AG10803 (cell line): ENCODE data around the gene ADAMTS2.
A peak's percentile ranks its signal among the peaks of the same experiment; 100 is the strongest.

Experiments
- DNase-seq: peaks from one replicate; pipeline ENCODE4 v3.0.0; 2010; ENCODE audit warnings: low read depth
- H3K4me3 ChIP-seq: 2 replicates; pipeline ENCODE4 v1.5.1; 2011; ENCODE audit warnings: mild to moderate bottlenecking, low read length, control low read depth
- TF ChIP-seq, protein P1 (sequence below): conservative IDR thresholded peaks from 2 replicates; pipeline ENCODE4 v1.5.1; 2011; ENCODE audit warnings: mild to moderate bottlenecking, low read length, control low read depth, inconsistent platforms

The ADAMTS2 gene

DNA sequence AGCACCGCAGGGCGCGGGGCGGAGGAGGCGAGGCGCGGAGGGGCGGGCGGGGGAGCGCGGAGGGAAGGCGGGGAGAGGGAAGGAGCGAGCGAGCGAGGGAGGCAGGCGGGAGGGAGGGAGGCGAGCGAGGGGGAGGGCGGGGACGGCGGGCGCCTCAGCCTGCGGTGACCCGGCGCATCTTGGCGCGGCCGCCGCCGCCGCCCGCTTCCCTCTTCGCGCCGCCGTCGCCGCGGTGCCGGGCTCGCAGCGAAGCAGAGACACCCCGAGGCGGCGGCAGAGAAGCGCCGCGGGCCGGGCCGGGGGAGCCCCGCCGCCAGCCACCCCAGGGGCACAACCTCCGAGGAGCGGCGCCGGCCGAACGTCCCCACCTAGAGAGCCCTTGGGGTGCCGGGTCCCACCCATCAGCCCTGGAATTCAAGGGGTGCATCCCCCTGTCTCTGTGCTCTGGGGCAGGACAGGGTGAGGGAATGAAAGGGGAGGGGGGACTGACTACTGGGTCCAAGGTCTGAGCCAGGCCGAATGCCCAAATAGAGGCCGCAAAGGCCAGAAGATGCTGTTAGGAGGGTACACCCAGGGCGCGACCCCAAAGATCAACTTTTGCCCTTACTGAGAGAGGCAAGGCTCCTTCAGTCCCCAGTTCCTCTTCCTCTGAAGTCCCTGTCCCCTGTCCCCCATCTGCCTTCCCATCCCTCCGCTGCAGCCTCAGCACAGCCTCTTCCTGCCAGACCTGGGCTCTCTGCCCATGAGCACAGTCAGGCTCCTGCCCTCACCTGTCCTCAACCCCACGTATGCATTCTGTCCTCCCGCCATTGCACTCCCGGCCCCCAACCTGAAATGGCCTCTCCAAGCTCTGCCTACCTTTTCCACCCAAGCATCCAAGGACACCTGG is at the start of gene ADAMTS2:
Gene ADAMTS2 (minus strand): TSS at position 29 of the 889 bp plus-strand sequence. CDS start 133 bp downstream, outside the sequence.
- DNase-seq = peak; percentile 65
- TF ChIP-seq, protein P1, sequence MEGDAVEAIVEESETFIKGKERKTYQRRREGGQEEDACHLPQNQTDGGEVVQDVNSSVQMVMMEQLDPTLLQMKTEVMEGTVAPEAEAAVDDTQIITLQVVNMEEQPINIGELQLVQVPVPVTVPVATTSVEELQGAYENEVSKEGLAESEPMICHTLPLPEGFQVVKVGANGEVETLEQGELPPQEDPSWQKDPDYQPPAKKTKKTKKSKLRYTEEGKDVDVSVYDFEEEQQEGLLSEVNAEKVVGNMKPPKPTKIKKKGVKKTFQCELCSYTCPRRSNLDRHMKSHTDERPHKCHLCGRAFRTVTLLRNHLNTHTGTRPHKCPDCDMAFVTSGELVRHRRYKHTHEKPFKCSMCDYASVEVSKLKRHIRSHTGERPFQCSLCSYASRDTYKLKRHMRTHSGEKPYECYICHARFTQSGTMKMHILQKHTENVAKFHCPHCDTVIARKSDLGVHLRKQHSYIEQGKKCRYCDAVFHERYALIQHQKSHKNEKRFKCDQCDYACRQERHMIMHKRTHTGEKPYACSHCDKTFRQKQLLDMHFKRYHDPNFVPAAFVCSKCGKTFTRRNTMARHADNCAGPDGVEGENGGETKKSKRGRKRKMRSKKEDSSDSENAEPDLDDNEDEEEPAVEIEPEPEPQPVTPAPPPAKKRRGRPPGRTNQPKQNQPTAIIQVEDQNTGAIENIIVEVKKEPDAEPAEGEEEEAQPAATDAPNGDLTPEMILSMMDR = no peak
- peak within 1 kb of the TSS; percentile 88 for H3K4me3 ChIP-seq

DNA sequence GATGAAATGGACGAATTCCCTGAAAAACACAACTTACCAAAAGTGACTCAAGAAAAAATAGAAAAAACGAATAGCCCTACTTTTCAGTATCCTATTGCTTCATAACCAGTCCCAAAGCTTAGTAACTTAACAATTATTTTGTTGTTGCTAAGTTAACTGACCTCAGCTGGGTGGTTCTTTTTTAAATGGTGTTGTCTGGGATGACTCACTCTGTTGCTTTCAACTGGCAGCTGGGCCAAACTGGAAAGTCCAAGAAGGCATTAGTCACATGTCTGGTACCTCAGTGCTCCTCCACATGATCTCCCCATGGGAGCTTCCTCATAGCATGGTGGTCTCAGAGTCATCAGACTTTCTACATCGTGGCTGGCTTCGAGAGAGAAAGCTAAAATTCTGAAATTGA is 47.8 kb upstream of the ADAMTS2 start:
- peak; percentile 55 for DNase-seq
- TF ChIP-seq, protein P1 = no peak
- no peak overlapping the region for H3K4me3 ChIP-seq

DNA sequence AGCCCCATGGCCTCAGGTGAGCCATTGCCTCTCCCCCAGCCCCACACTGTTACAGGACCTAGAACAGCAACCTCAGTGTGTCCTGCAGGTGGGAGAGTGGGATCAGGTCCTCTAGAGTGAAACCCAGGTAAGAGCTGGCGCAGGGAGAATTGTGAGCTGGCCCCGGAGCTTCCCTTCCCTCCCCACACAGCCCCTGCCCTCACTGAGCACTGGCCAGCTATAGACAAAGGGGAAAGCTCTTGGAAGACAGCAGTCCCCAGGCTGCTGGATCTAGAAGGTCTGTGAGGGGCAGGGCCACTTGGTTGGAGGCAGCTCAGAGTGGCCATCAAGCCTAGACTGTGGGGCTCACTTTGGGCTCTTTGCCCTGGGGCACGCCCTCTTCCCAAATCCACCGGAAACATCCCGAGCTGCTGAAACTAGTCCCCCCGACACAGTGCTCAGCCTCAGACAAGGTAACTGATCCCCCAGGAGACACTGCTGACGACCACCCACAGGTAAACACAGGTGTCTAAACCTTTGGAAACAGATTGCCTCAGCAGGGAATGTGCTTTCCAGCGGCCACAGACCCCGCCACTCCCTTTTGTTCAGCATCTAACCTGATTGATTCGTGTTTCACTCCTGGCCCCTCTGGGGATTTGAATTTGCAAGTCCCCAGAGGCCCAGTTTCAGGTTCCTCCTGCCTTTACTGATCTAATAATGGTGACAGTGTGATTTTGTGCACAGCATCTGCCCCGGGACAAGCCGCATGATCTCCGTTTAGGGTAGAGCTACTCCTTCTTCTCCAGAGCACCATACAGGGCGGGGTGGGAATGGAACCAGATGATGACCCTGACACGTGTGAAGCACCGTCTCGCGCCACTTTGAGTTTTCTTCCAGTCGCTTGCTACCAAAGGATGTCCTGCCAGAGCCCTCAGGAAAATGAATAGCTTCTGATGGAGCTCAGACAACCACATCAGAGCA is 42.2 kb upstream of the ADAMTS2 start:
- TF ChIP-seq, protein P1 = no peak
- no peak for DNase-seq
- no peak overlapping the region for H3K4me3 ChIP-seq

DNA sequence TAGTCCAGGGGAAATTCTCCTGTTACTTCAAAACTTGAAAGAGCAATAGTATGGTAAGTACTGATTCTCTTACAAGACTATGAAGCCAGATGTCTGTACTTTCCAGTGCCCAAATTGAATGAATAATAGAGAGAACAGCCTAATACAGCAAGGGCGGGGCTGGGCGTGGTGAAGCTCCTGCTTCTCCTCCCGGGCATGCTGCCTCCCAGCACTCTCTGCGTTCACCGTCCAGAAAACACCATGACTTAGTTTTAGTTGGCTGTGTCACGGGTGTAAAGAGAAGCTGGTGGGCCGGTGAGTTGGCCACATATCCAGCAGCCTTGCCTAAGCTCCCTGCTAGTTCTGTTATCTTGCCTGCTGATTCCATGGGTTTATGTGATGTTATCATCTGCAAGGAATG is 40.7 kb upstream of the ADAMTS2 start:
- DNase-seq = no peak
- no peak overlapping the region for H3K4me3 ChIP-seq
- TF ChIP-seq, protein P1 = no peak

DNA sequence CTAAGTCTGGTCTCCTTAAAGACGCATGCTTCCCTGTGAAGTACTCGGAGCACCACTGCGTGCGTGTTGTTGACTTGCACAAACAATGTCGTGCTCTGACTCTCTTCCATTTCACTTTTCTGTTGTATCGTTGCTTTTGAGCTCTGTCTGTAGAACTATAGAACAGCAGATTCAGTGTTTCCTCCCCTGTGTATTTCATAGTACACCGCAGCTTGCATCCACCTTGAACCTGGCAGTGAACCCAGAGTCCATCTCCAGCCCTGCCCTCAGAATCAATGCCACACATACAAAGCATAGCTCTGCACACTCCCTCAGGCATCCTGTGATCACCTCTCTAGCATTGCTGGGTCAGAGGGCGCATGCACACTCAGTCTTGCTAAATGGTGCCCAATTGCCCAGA is 37.2 kb upstream of the ADAMTS2 start:
- H3K4me3 ChIP-seq = no peak overlapping the region
- TF ChIP-seq, protein P1 = no peak
- no peak for DNase-seq

DNA sequence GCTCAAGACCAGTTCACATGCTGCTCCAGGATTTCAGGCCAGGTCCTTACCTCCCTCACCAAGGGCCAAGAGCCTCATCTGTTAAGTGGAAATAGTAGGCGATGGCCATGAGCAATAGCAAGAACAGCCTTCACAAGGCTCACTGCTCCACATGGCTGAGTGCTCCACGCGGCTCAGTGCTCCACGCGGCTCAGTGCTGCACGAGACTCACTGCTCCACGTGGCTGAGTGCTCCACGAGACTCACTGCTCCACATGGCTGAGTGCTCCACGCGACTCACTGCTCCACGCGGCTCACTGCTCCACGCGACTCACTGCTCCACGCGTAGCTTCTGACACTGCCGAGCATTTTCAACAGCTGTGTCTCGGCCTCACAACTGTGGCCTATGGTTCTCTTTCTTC is 36.4 kb upstream of the ADAMTS2 start:
- TF ChIP-seq, protein P1 = no peak
- DNase-seq = no peak
- no peak overlapping the region for H3K4me3 ChIP-seq
